TTC549 (cell line): Measurements from ENCODE around the gene KCNB1.

ENCODE experiments used
- FAIRE-seq: peaks from 2 replicates; lab custom pipeline; 2012; peaks lifted over from hg19 to GRCh38; lab: Jason Lieb, UNC

Gene KCNB1

DNA sequence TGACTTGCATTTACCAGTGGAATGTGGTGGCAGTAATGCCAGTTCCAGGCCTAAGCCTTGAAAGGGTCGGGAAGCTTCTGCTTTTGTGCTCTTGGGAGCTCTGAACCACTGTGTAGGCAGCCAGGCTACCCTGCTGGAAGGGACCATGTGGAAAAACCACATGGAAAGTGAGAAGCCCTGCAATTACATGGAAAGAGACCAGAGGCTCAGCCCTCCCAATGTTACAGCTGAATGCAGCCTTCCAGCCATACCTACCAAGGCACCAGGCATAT is 14.9 kb upstream of the KCNB1 start:
- FAIRE-seq = no peak

DNA sequence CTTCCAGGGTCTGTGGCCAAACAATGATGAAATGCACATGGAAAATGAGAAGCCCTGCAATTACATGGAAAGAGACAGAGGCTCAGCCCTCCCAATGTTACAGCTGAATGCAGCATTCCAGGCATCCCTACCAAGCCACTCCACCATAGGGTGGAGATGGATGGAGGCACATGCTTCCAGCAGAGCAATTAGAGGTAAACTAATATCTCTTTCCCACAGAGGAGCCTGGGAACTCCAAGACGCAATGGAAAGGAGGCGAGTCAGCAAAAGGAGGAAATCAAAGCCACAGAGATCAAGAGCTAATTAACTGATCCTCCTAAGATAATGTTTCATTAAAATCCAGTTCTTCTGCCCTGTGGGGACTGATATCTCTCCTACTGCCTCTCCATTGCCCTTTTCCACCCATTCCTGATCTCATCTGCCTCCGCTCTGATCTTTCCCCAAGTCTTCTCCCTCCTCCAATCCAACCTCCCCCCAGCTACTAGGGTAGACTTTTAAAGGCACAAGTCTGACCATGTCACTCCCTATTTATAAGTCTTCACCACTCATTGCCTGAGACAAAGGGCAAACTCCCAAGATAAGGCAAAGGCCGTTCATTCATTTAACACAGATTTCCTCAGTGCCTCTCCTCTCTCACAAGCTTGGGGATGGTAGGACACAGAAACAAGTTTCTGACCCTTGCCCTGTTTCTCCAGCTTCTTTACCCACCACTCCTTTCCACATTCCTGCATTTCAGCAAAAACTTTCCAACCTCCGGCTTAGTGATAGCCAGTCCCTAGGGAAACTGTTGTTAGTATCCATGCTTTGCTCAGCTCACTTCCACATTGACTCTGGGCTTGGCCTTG is 14.3 kb upstream of the KCNB1 start:
- FAIRE-seq = no peak

DNA sequence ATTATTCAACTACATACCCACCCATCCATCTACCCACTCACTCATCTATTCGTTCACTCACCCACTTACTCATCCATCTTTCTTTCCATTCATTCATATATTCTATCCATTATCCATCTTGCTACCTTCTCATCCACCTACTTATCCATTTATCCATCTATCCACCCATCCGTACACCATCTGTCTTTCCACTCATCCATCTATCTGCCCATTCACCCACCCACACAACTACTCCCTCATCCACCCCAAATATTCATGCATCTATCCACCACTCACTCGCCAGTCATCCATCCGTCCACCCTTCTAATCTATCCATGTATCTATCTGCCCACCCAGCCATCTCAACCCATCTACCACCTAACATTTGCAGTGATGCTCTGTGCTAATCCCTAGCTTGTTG is 13.6 kb upstream of the KCNB1 start:
- FAIRE-seq = no peak

DNA sequence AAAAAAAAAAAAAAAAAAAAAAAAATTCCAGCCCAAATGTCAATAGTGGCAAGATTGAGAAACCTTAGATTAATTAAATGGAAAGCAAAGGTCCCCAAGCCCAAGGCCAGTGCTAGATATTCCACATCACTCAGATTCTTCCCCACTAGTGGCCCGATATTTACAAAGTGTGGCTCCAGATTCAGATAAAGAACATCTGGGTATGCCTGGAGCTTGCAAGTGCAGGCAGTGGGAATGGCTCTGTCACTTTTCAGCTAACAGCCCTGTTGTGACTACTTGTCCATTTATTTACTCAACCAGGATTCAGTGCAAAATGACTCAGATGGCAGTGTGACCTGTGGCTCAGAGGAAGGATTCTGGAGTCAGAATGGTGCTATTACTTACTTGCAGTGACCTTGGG is 8.2 kb upstream of the KCNB1 start:
- FAIRE-seq = no peak

DNA sequence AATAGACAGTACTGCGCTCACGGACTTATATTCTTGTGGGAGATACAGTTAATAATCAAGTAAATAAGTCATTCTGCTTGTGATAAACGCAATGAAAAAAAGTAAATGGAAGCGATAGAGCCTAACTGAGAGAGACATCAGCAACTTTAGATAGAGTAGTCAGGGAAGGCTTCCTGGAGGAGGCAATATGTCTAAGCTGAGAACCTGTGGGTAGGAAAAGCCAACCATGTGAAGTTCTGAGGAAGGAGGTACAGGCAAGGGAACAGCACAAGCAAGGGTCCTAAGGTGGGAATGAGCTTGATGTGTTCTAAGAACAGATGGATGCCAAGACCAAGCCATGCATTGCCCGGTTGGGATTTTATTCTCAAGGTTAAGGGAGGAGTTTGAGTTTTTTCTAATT is 7.2 kb upstream of the KCNB1 start:
- no peak for FAIRE-seq

DNA sequence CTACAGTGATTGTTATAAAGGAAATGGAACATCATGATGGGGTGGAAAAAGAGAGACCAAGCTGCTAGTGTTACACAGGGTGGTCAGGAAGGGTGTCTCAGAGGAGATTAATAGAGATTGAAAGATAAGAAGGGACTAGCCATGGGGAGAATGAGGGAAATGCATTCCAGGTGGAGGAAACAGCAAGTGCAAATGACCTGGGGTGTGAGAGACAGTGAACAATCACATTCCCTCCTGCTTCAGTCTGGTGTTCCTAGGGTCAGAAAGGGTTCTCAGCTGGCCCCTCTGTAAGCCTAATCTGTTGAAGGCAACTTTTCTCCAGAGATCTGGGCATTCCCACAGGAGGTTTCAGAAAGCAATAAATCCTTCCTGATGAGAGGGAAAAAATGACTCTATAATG is 3.6 kb upstream of the KCNB1 start:
- FAIRE-seq = no peak

DNA sequence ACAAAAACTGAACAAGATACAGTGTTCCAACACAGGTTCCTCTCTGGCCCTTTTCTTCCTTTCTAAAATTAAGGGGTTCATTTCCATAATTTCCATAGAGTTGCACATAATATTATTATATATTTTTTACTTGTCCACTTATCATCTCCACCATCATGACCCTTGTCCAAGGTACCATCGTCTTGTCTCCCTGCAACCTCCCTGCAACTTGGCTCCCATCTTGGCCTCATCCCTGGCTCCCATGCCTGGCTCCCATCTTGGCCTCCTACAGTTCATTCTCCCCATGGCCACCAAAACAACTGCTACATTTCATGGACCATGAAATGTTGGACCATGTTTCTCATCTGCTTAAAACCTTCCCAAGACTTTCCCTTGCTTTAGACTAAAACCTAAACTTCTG is 3.1 kb upstream of the KCNB1 start:
- FAIRE-seq = no peak

DNA sequence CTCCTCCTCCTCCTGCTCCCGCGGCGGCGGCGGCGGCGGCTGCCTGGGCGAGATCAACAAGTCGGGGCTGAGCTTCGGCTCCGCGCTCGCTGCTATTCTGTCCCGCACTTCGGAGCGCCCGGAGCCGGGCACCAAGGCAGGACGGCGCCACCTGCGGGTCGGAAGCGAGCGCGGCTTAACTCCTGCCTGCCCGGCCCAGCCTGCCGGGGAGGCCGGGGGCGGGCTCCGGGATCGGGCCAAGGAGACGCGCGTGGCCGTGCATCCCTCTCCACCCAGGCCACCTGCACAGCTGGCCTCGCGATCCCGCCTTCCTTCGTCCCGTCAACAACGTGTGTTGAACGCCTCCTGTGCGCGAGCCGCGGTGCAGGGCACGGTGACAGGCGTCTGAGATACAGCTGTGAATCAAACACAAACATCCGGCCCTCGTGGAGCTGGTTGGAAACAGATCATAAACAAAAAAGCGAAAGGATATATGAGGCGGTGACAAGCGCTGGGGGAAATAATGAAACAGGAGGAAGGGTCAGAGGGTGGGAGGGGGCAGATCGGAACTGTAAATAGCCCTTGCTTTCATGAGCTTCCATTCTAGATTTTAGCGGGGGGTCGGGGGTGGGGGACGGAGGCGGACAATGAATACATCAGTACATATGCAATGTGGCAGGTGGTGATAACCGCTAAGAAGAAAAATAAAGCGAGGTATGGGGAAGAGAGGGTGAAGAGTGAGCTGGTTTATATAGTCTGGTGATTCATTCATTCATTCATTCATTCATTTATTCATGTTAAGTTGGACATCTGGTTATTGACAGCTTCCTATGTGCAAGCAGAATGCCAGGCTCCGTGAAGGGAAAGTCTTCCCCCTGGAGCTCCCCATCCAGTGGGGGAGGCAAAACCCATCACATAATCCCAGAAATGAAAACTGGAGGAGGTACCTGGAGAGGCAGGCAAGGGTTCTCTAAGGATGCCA is 2.0 kb upstream of the KCNB1 start:
- FAIRE-seq = no peak

DNA sequence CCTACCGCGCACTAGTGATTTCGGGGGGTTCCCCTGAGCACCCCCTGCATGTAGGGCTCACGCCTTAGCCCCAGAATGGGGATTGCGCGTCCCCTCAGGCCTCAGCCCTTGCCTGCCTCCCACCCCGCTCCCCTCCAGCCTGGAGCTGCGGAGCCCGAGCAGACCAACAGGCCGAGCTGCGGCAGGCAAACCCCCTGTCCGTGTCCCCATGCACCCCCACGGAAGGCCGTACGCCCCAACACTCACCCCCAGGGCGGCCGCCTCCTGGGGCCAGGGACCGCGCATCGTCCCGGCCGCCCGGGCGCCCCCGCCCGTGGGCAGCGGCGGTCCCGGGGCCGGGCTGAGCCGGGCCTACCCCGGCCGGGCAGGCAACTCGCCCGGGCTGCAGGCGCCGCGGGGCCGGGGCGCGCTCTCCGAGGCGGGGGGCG is 1.2 kb upstream of the KCNB1 start:
- FAIRE-seq = no peak

DNA sequence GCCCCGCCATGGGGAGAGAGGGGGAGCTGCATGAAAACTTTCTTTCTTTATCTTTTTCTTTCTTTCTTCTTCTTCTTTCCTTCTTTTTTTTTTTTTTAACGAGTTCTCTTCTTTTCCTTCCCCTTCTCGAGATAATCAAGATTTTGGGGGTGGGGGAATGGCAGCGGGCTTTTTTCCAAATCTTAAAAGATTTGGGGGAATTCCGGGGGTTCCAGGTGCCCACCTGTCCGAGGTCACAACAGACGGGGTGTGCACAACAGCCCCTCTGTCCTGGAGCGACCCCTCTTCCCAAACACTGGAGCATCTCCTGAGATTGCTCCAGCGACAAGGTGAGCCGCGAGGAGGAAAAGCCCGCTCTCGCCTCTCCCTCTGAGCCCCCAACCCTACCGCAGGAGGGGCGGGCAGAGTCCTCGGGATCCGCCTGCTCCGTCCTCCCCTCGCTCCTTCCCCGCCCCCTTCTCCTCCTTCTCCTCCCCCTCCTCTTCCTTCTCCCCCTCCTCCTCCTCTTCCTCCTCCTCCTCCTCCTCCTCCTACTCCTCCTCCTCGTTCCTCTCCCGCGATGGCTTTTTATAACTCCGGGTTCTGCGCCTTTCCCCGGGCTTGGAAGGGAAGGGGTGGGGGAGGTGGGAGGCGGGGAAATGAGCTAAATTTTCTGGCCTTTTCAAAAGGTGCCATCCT is 689 bp upstream of the KCNB1 start:
- FAIRE-seq = no peak

DNA sequence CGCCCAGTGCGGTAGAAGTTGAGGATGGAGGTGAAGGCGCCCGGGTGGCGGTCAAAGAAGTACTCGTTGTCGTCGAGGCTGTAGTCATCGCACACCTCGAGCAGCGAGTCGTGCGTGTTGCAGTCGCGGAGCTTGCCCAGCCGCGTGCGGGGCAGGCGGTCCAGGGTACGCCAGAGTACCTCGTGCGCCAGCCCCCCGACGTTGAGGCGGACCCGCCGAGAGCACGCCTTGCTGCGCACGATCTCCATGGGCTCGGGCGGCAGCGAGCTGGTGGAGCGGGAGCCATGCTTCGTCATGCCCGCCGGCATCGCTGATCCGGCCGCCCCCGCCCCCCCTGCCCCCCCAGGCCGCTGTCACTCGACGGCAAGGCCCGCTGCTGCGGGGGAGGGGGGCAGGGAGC is 295 bp downstream of the KCNB1 start:
- no peak for FAIRE-seq

DNA sequence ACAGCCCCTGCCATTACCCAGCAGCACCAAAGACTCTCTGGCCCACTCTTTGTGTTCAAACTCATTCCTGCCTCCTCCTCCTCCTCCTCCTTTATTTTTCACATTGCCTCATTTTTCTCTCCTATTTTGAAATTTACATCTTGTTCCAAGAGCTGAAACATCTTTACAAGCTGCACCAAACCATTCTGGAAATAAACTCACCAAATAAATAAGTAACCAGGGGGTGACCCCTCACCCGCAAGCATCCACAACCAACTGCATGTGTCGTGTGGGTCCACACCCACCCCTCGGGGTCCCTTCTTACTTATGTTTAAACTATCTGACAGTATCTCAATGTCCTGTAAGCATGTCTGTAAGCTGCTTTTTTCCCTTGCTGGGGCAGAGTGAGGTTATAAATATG is 1.4 kb downstream of the KCNB1 start:
- no peak for FAIRE-seq

DNA sequence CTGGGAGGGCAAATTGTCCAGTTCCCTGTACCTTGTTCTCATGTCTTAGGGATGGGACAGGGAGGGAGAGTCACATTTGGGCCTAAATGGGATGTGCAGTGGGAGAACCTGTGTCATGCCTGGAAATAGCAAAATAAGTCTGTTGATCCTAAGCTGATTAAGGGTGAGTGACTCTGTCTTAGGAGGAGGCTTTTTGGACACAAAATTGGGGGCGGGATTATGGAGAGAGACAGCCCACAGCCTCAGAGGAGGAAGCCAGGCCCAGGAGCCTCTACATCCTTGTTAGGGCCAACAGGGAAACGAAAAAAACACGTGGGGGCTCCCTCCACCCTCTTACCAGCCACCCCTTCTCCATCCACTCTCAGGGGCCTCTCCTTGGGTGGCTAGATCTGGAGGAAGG is 2.2 kb downstream of the KCNB1 start:
- FAIRE-seq = no peak

DNA sequence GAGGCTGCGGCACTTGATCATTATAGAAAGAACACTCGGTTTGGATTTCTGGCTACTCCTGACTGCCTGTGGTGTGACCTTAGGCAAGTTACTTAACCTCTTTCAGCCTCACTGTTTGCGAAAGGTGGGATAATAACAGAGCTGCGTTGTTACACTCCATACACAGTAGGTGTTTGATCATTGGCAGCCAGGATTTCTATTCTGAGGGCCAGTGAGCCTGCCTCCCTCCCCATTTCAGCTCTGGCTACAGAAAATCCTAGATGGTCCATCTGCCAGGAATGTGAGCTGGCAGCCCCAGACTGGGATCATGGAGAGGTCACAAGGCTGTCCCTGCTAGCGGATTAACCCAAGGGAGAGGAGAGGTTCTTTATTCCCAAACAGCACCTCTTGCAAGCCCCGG is 2.7 kb downstream of the KCNB1 start:
- no peak for FAIRE-seq

DNA sequence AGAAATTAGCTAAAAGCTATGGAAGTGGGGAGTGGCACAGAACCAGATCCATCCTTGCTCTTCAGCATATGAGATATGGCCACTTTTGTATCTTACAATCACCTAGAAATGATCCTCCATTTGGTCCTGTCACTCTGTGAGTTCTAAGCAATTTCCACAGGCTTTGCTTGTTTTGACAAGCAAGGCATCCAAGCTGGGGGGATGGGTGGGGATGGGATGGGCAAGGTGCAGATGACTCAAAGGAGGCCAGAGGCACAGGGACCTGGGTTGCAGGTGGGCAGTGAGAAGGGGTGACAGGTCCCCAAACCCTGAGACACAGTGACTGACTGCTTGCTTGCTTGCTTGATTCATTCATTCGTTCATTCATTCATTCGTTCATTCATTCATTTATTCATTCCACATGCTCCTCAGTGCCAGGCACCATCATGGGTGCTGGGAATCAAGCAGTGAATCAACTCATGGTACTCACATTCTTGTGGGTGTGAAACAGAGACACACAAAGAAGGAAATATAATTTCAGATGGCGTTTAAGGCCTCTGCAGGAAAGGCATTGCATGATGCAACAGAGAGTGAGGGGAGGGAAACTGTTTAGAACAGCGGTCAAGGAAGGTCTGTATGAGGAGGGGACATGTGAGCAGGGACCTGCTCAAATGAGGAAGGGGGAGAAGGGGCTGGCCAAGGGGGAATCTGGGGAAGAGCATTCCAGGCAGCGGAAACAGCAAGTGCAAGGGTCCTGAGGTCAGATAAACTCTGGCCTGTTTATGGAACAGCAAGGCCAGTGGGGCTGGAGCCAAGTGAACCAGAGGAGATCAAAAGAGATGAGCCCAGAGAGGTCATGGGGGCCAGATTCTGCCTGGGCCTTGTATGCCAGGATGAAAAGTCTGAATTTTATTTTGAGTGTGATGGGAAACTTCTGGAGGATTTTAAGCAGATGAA is 3.4 kb downstream of the KCNB1 start:
- FAIRE-seq = no peak

DNA sequence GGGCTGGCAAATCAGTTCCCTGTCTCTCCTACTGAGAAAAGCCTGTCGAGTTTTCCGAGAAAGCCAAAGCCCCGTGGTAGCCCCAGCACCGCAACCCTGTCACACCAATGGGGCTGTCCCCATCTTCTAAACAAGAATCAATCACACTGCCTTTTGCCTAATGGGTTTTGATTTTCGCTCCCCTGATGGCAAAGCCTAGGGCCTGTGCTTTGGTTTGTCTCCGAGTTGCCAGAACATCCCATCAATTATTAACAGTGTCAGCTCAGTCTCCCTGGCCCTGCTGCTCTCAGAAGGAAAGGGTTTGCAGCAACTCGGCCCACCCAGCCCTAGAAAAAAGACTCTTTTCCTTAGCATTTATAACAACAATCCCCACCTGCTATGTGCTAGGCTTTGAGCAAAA is 4.2 kb downstream of the KCNB1 start:
- FAIRE-seq = no peak

DNA sequence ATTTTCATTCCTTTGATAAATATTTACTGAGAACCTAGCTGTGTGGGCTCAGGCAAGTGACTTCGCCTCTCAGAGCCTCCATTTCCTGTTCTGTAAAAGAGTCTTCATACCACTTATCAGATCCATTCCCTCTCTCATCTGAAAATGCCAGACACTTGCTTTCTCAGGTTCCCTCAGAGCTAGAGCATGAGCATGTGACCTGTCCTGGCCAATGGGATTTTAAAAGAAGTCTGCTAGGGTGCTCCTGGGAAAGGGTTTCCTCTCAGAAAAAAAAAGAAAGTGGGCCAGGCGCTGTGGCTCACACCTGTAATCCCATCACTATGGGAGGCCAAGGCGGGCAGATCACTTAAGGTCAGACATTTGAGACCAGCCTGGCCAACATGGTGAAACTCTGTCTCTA is 5.3 kb downstream of the KCNB1 start:
- FAIRE-seq = no peak

DNA sequence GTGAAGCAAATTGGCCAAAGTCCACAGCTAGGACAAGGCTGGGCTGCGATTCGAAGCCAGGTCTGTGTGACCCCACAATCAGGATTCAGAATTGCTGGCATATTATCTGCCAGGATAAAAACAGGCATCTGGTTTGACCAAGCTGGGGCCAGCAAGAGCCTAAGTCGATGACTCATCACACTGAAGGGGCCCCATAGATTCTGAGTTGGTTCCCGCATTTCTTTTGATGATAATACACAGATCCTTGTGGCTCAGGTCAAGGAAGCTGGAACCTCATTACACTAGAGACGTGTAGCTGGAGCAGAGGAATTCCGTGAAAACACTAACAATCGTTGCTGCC is 6.5 kb downstream of the KCNB1 start:
- FAIRE-seq = no peak

DNA sequence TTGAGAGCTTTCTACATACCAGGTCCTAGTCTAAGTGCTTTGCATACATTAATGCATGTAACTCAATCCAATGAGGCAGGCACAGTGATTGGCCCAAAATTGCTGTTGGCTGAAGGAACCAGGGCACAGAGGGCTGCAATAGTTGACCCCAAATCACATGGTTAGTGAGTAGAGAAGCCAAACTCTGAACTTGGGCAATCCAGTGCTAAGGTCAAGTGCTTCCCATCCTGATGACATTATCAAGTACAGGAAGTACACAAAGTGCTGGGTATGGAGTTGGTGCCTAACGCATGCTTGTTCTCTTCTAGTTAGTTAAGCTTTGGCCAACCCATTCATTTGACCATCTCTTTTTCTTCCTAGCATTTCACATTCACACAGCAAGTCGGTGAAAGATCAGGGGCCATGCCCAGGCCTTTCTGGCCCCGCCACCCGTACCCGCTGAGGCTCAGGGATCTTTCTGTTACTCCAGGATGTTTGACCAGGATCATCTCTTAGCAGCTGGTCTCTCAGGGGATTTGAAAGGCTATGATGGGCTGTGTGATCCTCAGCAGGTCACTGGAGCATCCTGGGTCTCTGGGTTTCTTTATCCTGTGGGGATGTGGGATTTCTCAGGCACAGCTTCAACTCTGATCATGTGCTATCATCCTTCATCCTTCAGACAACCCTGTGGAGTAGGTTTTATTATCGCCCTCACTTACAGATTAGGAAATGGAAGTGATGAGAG is 7.0 kb downstream of the KCNB1 start:
- FAIRE-seq = no peak

DNA sequence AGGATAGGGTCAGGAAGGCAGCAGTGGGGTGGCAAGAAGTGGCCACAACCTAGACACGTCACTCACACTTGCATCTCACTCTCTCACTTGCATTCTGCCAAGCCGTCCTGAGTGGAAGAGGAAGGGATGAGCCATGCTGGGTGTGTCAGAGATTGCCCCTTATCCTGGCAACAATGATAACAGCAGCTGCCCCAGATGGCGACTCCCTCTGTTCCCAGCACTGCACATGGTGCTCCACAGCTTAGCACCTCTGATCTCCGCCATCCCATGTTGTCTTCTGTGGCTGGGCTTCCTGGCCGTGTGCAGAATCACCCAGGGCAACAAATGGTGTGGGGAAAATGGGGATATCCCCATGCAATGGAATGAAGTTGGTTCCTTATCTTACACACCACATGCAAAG is 11.1 kb downstream of the KCNB1 start:
- no peak for FAIRE-seq

DNA sequence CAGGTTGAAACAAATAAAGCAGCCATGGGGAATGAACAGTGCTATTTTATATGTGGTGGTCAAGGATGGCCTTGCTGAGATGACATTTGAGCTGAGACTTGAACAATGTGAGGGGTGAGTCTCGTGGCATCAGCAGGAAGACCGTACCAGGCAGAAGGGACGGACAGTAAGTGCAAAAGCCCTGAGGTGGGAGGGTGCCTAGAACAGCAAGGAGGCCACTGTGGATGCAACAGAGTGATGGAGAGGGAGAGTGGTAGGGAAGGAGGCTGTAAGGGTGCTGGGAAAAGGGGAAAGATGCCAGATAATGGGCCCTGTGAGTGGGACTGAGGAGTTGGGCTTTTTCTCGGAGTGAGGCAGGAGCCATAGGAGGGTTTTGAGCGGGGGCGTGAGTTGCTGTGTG is 11.5 kb downstream of the KCNB1 start:
- no peak for FAIRE-seq

DNA sequence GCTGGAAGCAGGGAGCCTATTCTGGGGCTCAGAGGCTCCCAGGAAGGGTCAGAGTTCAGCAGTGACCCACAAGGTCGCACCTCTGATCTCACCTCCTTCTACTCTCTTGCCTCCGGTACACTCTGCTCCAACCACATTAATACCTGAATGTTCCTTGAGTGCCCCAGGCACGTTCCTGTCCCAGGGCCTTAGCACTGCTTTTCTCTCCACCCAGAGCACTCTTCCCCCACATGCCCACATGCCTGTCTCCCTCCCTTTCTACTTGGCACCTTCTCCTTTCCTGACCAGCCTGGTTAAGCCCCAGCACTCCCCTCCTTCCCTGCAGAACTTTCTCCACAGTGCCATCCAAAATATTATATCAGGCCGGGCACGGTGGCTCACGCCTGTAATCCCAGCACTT is 13.4 kb downstream of the KCNB1 start:
- no peak for FAIRE-seq
